HepG2 (cell line): ENCODE measurements around the gene MYO1E. TPM values are rescaled to one million over a fixed set of nuclear protein-coding genes. Genes with fewer than 3 reads are reported as not detected.

Source experiments
- ATAC-seq: fragments of 200-7000 bp; cut with Tn5 transposase; 3 replicates; pipeline ENCODE4 v1.9.1; 2020; ENCODE audit warnings: mild to moderate bottlenecking, moderate library complexity
- BruUV-seq: library from RNA; stranded (reverse); fragments of 400-500 nt; replicated peaks from 2 replicates; lab custom pipeline; 2021; lab: Mats Ljungman, UMichigan
- CTCF ChIA-PET: fragments of 300-600 bp; formaldehyde crosslinking; extraction: SDS; loops from one replicate; lab custom pipeline; 2021; ENCODE audit warnings: low total read pairs, inconsistent platforms, low intra/inter-chr PET ratio; lab: Yijun Ruan, JAX
- POLR2A ChIA-PET: fragments of 350-600 bp; sonication (Branson Sonifier 250); formaldehyde crosslinking; loops from one replicate; lab custom pipeline; 2020; ENCODE audit warnings: antibody characterized with exemption, inconsistent platforms; lab: Yijun Ruan, JAX
- DNase-seq: peaks from one replicate; pipeline ENCODE4 v3.0.0-alpha.2; 2015; ENCODE audit warnings: low spot score
- FAIRE-seq: peaks from 3 replicates; lab custom pipeline; 2011; peaks lifted over from hg19 to GRCh38; lab: Jason Lieb, UNC
- H2AFZ ChIP-seq: one replicate; pipeline ENCODE4 v1.6.1; 2011; ENCODE audit warnings: low read length, inconsistent platforms
- H3K27ac ChIP-seq: fragments of 300-600 bp; 3 replicates; pipeline ENCODE4 v1.8.0; 2011; ENCODE audit warnings: mixed run types, mild to moderate bottlenecking, mixed read lengths, low read length, inconsistent platforms; ENCODE audit not compliant: insufficient read depth; ENCODE audit errors: extremely low read length
- H3K27me3 ChIP-seq, 2 experiments: fragments of 200-600 bp in 1 of 2; 2 replicates in 1 of 2; 3 replicates in 1 of 2; pipeline versions ENCODE4 v1.6.0 to v1.8.0; 2011; ENCODE audit warnings: low read length in 2 of 2, mild to moderate bottlenecking in 2 of 2, moderate library complexity in 2 of 2, inconsistent platforms in 1 of 2; ENCODE audit not compliant: insufficient read depth in 2 of 2, control insufficient read depth in 1 of 2
- H3K36me3 ChIP-seq, 2 experiments: fragments of 200-600 bp in 1 of 2; replicated peaks in 1 of 2; 2 replicates in 1 of 2; 3 replicates in 1 of 2; pipeline versions ENCODE4 v1.5.1 to v1.8.0; 2011; ENCODE audit warnings: low read length in 2 of 2, inconsistent platforms in 1 of 2; ENCODE audit not compliant: insufficient read depth in 2 of 2, control insufficient read depth in 1 of 2
- H3K4me1 ChIP-seq: 2 replicates; pipeline ENCODE4 v1.5.1; 2012; ENCODE audit warnings: low read length, inconsistent platforms; ENCODE audit not compliant: insufficient read depth
- H3K4me2 ChIP-seq: 2 replicates; pipeline ENCODE4 v1.6.0; 2011; ENCODE audit warnings: low read depth, low read length, inconsistent platforms
- H3K4me3 ChIP-seq, 3 experiments: fragments of 200-600 bp in 1 of 3; sonication (generic), shearing (Covaris generic) in 1 of 3; replicated peaks in 1 of 3; 2 replicates each; pipeline ENCODE4 v1.5.1; 2011 to 2016; ENCODE audit warnings: low read length in 3 of 3, inconsistent platforms in 2 of 3, low read depth in 2 of 3, mild to moderate bottlenecking in 2 of 3, control low read depth in 1 of 3, mixed read lengths in 1 of 3; ENCODE audit not compliant: insufficient read depth in 1 of 3
- H3K79me2 ChIP-seq: one replicate; pipeline ENCODE4 v1.6.1; 2011; ENCODE audit warnings: low read length, inconsistent platforms; ENCODE audit not compliant: insufficient read depth
- H3K9ac ChIP-seq: 2 replicates; pipeline ENCODE4 v1.6.0; 2011; ENCODE audit warnings: mild to moderate bottlenecking, low read depth, low read length, inconsistent platforms; ENCODE audit not compliant: insufficient read depth
- H3K9me3 ChIP-seq: 2 replicates; pipeline ENCODE4 v1.5.1; 2012; ENCODE audit warnings: mild to moderate bottlenecking, low read length
- H4K20me1 ChIP-seq: 2 replicates; pipeline ENCODE4 v1.6.0; 2011; ENCODE audit warnings: inconsistent platforms, mild to moderate bottlenecking, low read length, moderate library complexity; ENCODE audit not compliant: insufficient read depth
- BORCS8-MEF2B ChIP-seq: sonication (generic); formaldehyde crosslinking; IDR thresholded peaks from 2 replicates; pipeline ENCODE4 v1.8.0; 2022; ENCODE audit warnings: mild to moderate bottlenecking, missing genetic modification reagents
- CSRNP2 ChIP-seq: sonication (generic); formaldehyde crosslinking; conservative IDR thresholded peaks from 2 replicates; pipeline ENCODE4 v1.8.0; 2022; ENCODE audit warnings: low read depth, missing genetic modification reagents
- E2F5 ChIP-seq: sonication (generic); formaldehyde crosslinking; conservative IDR thresholded peaks from 2 replicates; pipeline ENCODE4 v1.4.0; 2020; ENCODE audit warnings: missing genetic modification reagents
- TP53 ChIP-seq: sonication (generic); formaldehyde crosslinking; conservative IDR thresholded peaks from 2 replicates; pipeline ENCODE4 v1.4.0; 2020; ENCODE audit warnings: missing genetic modification reagents
- ZMAT3 ChIP-seq: sonication (generic); formaldehyde crosslinking; conservative IDR thresholded peaks from 2 replicates; pipeline ENCODE4 v1.7.0; 2021; ENCODE audit warnings: missing genetic modification reagents
- ZNF235 ChIP-seq: sonication (generic); formaldehyde crosslinking; IDR thresholded peaks from 2 replicates; pipeline ENCODE4 v1.8.1; 2023; ENCODE audit warnings: mild to moderate bottlenecking, missing genetic modification reagents, borderline replicate concordance
- ZNF615 ChIP-seq: sonication (generic); formaldehyde crosslinking; IDR thresholded peaks from 2 replicates; pipeline ENCODE4 v1.5.0; 2020; ENCODE audit warnings: mild to moderate bottlenecking, missing genetic modification reagents, borderline replicate concordance
- ZNF83 ChIP-seq: sonication (generic); formaldehyde crosslinking; IDR thresholded peaks from 2 replicates; pipeline ENCODE4 v1.4.0; 2020; ENCODE audit warnings: missing genetic modification reagents, mild to moderate bottlenecking, borderline replicate concordance
- WGBS: methylation state at CpG from one replicate; pipeline ENCODE4 v1.1.6; 2017; ENCODE audit warnings: low lambda C conversion rate; 5-methylcytosine and 5-hydroxymethylcytosine counted together
- in situ Hi-C: cut with HindIII; loops from 2 replicates; pipeline ENCODE4 v1.10.0; 2017; ENCODE audit warnings: low pct_unique_long_range_greater_than_20kb; ENCODE audit not compliant: extremely low pct_ligation_motif_present
- intact Hi-C: fragments of 100-400 bp; cut with micrococcal nuclease; formaldehyde crosslinking; loops from one replicate; pipeline ENCODE4 v1.10.0; 2022; ENCODE audit not compliant: unreplicated experiment
- polyA plus RNA-seq, 8 experiments: library from polyadenylated mRNA; depleted of rRNA in 3 of 8; stranded (reverse) in 7 of 8; unstranded in 1 of 8; fragments of >200 nt; fragmentation: Illumina TruSeq in 4 of 8; extraction: Trizol in 4 of 8; gene quantifications; 2 replicates each; pipeline versions ENCODE4 v1.2.1 to v1.2.3, GENCODE V29; 2011 to 2016; ENCODE audit warnings: low read depth in 4 of 8, missing spikeins in 1 of 8, mixed read lengths in 1 of 8; ENCODE audit not compliant: insufficient read depth in 1 of 8
- total RNA-seq, 5 experiments: library from RNA; depleted of rRNA; stranded (reverse); fragments of >200 nt; fragmentation: Illumina TruSeq; extraction: Trizol; gene quantifications; 2 replicates each; pipeline ENCODE4 v1.2.3, GENCODE V29; 2016; ENCODE audit warnings: low read depth in 1 of 5
- TF ChIP-seq, protein P1 (sequence below), 2 experiments: fragments of 450-650 bp in 1 of 2; sonication (generic) in 1 of 2; formaldehyde crosslinking; IDR thresholded peaks; 2 replicates each; pipeline versions ENCODE4 v1.5.0 to v1.8.0; 2020 to 2022; ENCODE audit warnings: mild to moderate bottlenecking in 1 of 2, missing genetic modification reagents in 1 of 2
- TF ChIP-seq, protein P2 (sequence below), 2 experiments: fragments of 450-650 bp in 1 of 2; sonication (generic) in 1 of 2; formaldehyde crosslinking in 1 of 2; IDR thresholded peaks; 2 replicates each; pipeline versions ENCODE4 v1.6.1 to v1.8.0; 2016 to 2022; ENCODE audit warnings: antibody characterized with exemption in 1 of 2, mild to moderate bottlenecking in 1 of 2, missing genetic modification reagents in 1 of 2

Gene MYO1E
- total and polyA plus RNA-seq, 2 of the 13 experiments (the other 11 are each of a cell fraction or from before 2014, with no cell fraction given), result 15.7 to 25.1 TPM

DNA sequence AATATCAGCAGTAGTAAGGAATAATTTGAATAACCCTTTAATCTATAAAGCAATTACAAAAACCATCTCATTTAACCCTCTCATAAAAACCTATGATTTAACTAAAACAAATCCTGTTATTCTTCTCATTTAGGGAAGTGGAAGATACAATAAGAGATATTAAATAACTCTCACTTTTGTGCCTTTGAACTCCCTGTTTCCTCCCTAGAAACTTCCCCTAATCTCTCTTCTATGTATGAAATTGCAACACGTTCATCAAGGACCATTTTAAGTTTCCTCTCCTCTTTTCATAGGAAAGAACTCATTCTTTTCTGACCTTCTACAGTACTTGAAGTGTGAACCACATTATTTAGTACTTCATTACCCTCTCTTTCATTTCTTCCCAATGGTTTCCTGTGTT lies 46.5 kb upstream of the MYO1E start:
- in situ Hi-C loops (loop anchor here (10.0 kb wide), 1 partner anchor 254 kb away; no protein-coding TSS in a partner anchor), intact Hi-C loops (no loop called here)
- Histone ChIP-seq H2AFZ (no peak overlapping the region), H3K27ac (no peak overlapping the region), H3K4me2 (no peak overlapping the region), H3K9ac (no peak overlapping the region), H4K20me1 (no peaks in the 10 kb centered on the region), H3K27me3 (peaks cover 1 to 34% of the 10 kb centered on the region in 2 experiments; a peak in 3 of 5 replicates), H3K9me3 (no peaks in the 10 kb centered on the region), H3K4me3 (no peak overlapping the region), H3K4me1 (no peaks in the 10 kb centered on the region), H3K79me2 (no peaks in the 10 kb centered on the region), H3K36me3 (no peaks in the 10 kb centered on the region)
- DNase-seq, result no peak
- no peak for TF ChIP-seq ZNF235
- TF ChIP-seq, protein P1, sequence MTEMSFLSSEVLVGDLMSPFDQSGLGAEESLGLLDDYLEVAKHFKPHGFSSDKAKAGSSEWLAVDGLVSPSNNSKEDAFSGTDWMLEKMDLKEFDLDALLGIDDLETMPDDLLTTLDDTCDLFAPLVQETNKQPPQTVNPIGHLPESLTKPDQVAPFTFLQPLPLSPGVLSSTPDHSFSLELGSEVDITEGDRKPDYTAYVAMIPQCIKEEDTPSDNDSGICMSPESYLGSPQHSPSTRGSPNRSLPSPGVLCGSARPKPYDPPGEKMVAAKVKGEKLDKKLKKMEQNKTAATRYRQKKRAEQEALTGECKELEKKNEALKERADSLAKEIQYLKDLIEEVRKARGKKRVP (CRISPR knock-in tag; IDR thresholded peaks at IDR 0.05), result no peak
- TF ChIP-seq, protein P2, sequence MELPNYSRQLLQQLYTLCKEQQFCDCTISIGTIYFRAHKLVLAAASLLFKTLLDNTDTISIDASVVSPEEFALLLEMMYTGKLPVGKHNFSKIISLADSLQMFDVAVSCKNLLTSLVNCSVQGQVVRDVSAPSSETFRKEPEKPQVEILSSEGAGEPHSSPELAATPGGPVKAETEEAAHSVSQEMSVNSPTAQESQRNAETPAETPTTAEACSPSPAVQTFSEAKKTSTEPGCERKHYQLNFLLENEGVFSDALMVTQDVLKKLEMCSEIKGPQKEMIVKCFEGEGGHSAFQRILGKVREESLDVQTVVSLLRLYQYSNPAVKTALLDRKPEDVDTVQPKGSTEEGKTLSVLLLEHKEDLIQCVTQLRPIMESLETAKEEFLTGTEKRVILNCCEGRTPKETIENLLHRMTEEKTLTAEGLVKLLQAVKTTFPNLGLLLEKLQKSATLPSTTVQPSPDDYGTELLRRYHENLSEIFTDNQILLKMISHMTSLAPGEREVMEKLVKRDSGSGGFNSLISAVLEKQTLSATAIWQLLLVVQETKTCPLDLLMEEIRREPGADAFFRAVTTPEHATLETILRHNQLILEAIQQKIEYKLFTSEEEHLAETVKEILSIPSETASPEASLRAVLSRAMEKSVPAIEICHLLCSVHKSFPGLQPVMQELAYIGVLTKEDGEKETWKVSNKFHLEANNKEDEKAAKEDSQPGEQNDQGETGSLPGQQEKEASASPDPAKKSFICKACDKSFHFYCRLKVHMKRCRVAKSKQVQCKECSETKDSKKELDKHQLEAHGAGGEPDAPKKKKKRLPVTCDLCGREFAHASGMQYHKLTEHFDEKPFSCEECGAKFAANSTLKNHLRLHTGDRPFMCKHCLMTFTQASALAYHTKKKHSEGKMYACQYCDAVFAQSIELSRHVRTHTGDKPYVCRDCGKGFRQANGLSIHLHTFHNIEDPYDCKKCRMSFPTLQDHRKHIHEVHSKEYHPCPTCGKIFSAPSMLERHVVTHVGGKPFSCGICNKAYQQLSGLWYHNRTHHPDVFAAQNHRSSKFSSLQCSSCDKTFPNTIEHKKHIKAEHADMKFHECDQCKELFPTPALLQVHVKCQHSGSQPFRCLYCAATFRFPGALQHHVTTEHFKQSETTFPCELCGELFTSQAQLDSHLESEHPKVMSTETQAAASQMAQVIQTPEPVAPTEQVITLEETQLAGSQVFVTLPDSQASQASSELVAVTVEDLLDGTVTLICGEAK (IDR thresholded peaks at IDR 0.05), result no peak
- TF ChIP-seq, protein P2 (CRISPR knock-in tag; IDR thresholded peaks at IDR 0.05), result no peak
- no peak for TF ChIP-seq E2F5 (CRISPR knock-in tag)
- TF ChIP-seq ZNF83 (CRISPR knock-in tag), result no peak
- no peak for TF ChIP-seq CSRNP2 (CRISPR knock-in tag)
- TF ChIP-seq ZNF615 (CRISPR knock-in tag), result no peak
- TF ChIP-seq BORCS8-MEF2B (CRISPR knock-in tag), result no peak
- TF ChIP-seq ZMAT3 (CRISPR knock-in tag), result no peak
- no peak for TF ChIP-seq TP53 (CRISPR knock-in tag)
- no peak for ATAC-seq
- WGBS, result 5% methylated on average over 1 of the region's 1 CpG
- BruUV-seq, result no TSS peak
- POLR2A ChIA-PET, result no interaction called here
- FAIRE-seq, result no peak
- CTCF ChIA-PET, result no interaction called here
